Measurements from ENCODE around the gene DVL1.

The DVL1 gene

GRCh38 chr1:1314237-1314586 lies 35.0 kb downstream of the DVL1 start:
- no peak for TF ChIP-seq TCF12 (IDR thresholded peaks at IDR 0.05; ENCODE audit: low read depth)
- no peak for TF ChIP-seq REST (IDR thresholded peaks at IDR 0.05; ENCODE audit: low read depth)
- TF ChIP-seq MAX (IDR thresholded peaks at IDR 0.05): no peak
- no peak for TF ChIP-seq USF1 (IDR thresholded peaks at IDR 0.05)
- TF ChIP-seq EGR1 (IDR thresholded peaks at IDR 0.05): no peak
- no peak for TF ChIP-seq CREB1 (IDR thresholded peaks at IDR 0.05; ENCODE audit: low read depth)
- no peak for TF ChIP-seq ZBTB7A (IDR thresholded peaks at IDR 0.05; ENCODE audit: low read depth)
- TF ChIP-seq TAF1 (IDR thresholded peaks at IDR 0.05; ENCODE audit: low read depth): no peak
- TF ChIP-seq NFIC (IDR thresholded peaks at IDR 0.05): no peak
- TF ChIP-seq TEAD4 (IDR thresholded peaks at IDR 0.05): no peak
- no peak for TF ChIP-seq YY1 (IDR thresholded peaks at IDR 0.05; ENCODE audit: low read depth)
- TF ChIP-seq FOXM1 (IDR thresholded peaks at IDR 0.05; ENCODE audit: borderline replicate concordance, low read depth): no peak
- TF ChIP-seq CEBPB (IDR thresholded peaks at IDR 0.05): no peak

GRCh38 chr1:1313500-1314236 lies 35.5 kb downstream of the DVL1 start:
- TF ChIP-seq ZBTB7A (IDR thresholded peaks at IDR 0.05; ENCODE audit: low read depth) (no peak), TEAD4 (IDR thresholded peaks at IDR 0.05) (no peak), USF1 (IDR thresholded peaks at IDR 0.05) (no peak), REST (IDR thresholded peaks at IDR 0.05; ENCODE audit: low read depth) (no peak), CREB1 (IDR thresholded peaks at IDR 0.05; ENCODE audit: low read depth) (no peak), EGR1 (IDR thresholded peaks at IDR 0.05) (no peak), NFIC (IDR thresholded peaks at IDR 0.05) (no peak), TCF12 (IDR thresholded peaks at IDR 0.05; ENCODE audit: low read depth) (no peak), YY1 (IDR thresholded peaks at IDR 0.05; ENCODE audit: low read depth) (no peak), EP300 (IDR thresholded peaks at IDR 0.05; ENCODE audit: borderline replicate concordance) (no peak), TAF1 (IDR thresholded peaks at IDR 0.05; ENCODE audit: low read depth) (no peak), FOXM1 (IDR thresholded peaks at IDR 0.05; ENCODE audit: borderline replicate concordance, low read depth) (no peak)

GRCh38 chr1:1312450-1313314 lies 36.5 kb downstream of the DVL1 start:
- no peak for TF ChIP-seq EP300 (IDR thresholded peaks at IDR 0.05; ENCODE audit: borderline replicate concordance)
- TF ChIP-seq CEBPB (IDR thresholded peaks at IDR 0.05): no peak
- TF ChIP-seq TAF1 (IDR thresholded peaks at IDR 0.05; ENCODE audit: low read depth): no peak
- TF ChIP-seq EGR1 (IDR thresholded peaks at IDR 0.05): no peak
- TF ChIP-seq ZBTB7A (IDR thresholded peaks at IDR 0.05; ENCODE audit: low read depth): no peak
- TF ChIP-seq FOXM1 (IDR thresholded peaks at IDR 0.05; ENCODE audit: borderline replicate concordance, low read depth): no peak
- no peak for TF ChIP-seq RAD21 (IDR thresholded peaks at IDR 0.05; ENCODE audit: low read depth)
- TF ChIP-seq TEAD4 (IDR thresholded peaks at IDR 0.05): no peak
- no peak for TF ChIP-seq NFIC (IDR thresholded peaks at IDR 0.05)
- TF ChIP-seq REST (IDR thresholded peaks at IDR 0.05; ENCODE audit: low read depth): no peak
- TF ChIP-seq CREB1 (IDR thresholded peaks at IDR 0.05; ENCODE audit: low read depth): no peak
- TF ChIP-seq USF1 (IDR thresholded peaks at IDR 0.05): no peak
- no peak for TF ChIP-seq TCF12 (IDR thresholded peaks at IDR 0.05; ENCODE audit: low read depth)
- TF ChIP-seq YY1 (IDR thresholded peaks at IDR 0.05; ENCODE audit: low read depth): no peak
- TF ChIP-seq MAX (IDR thresholded peaks at IDR 0.05): no peak

Measured in Ishikawa (cell line).